Adrenal gland (tissue), 12 donors: ENCODE measurements around the gene PHLDA3. TPM values are rescaled to one million over a fixed set of nuclear protein-coding genes. Genes with fewer than 3 reads are reported as not detected.

Experiments used
- DNase-seq, 7 donors: peaks; one replicate each; pipeline ENCODE4 v3.0.0-alpha.2; 2019 to 2020
- H3K27ac ChIP-seq, 5 donors: fragments of 200-600 bp; sonication (generic) in 4 of 5; 1 replicate in 3 of 5; 2 replicates in 2 of 5; pipeline versions ENCODE4 v1.5.1 to v1.8.0; 2016 to 2020; ENCODE audit warnings: mild to moderate bottlenecking in 1 of 5
- H3K27me3 ChIP-seq: fragments of 200-600 bp; 2 replicates; pipeline ENCODE4 v1.8.0; 2021
- H3K36me3 ChIP-seq, 2 donors: fragments of 200-600 bp; replicated peaks in 1 of 2; 1 replicate in 1 of 2; 2 replicates in 1 of 2; pipeline versions ENCODE4 v1.5.1 to v1.8.0; 2018 to 2022
- H3K4me1 ChIP-seq, 2 donors: fragments of 200-600 bp; replicated peaks in 1 of 2; 1 replicate in 1 of 2; 2 replicates in 1 of 2; pipeline versions ENCODE4 v1.5.1 to v1.8.0; 2018 to 2021
- H3K4me3 ChIP-seq, 4 donors: fragments of 200-600 bp; sonication (generic) in 3 of 4; one replicate each; pipeline ENCODE4 v1.5.1; 2016 to 2018
- H3K9me3 ChIP-seq, 3 donors: fragments of 200-600 bp; sonication (generic) in 1 of 3; replicated peaks in 1 of 3; 1 replicate in 2 of 3; 2 replicates in 1 of 3; pipeline versions ENCODE4 v1.5.1 to v1.8.0; 2016 to 2021
- POLR2A ChIP-seq, 2 donors: fragments of 450-650 bp; IDR thresholded peaks; one replicate each; pipeline ENCODE4 v1.6.1; 2017; ENCODE audit warnings: antibody characterized with exemption in 2 of 2, mild to moderate bottlenecking in 2 of 2, moderate library complexity in 1 of 2
- WGBS, 4 donors: extraction: QIAGEN DNeasy Blood & Tissue Kit in 2 of 4; methylation state at CpG; one replicate each; pipeline versions ENCODE4 v1.1.5 to v1.1.7; 2013 to 2017; 5-methylcytosine and 5-hydroxymethylcytosine counted together
- intact Hi-C, 2 donors: fragments of 100-400 bp; cut with DNase I; formaldehyde crosslinking; loops; one replicate each; pipeline versions ENCODE4 v1.14.1 to v1.15.0; 2022 to 2023
- polyA plus RNA-seq, 3 donors: library from polyadenylated mRNA; stranded (reverse); fragments of 200-250 nt in 2 of 3; fragments of 350-450 nt in 1 of 3; fragmentation: Illumina TruSeq in 1 of 3; extraction: RNeasy Lipid Tissue Mini Kit (QIAGEN cat#74804) in 1 of 3; gene quantifications; one replicate each; pipeline ENCODE4 v1.2.3, GENCODE V29; 2013 to 2014
- total RNA-seq, 9 donors: library from RNA; depleted of rRNA in 4 of 9; stranded (reverse); fragments of >200 nt in 4 of 9; fragments of 120-200 nt in 1 of 9; fragmentation: NEBNext Ultra II Directional in 1 of 9; extraction: Animal tissue kit (Norgen Biotek cat#: 25700) in 1 of 9; gene quantifications; one replicate each; pipeline versions ENCODE4 v1.1.0 to v1.2.4, GENCODE V29; 2013 to 2023
- TF ChIP-seq, protein P1 (sequence below), 6 experiments: fragments of 450-650 bp in 4 of 6; fragments of 200-600 bp in 2 of 6; sonication (generic) in 1 of 6; IDR thresholded peaks; 1 replicate in 5 of 6; 2 replicates in 1 of 6; pipeline versions ENCODE4 v1.5.1 to v1.8.0; 2016 to 2021; ENCODE audit warnings: antibody characterized with exemption in 6 of 6, mild to moderate bottlenecking in 2 of 6, moderate library complexity in 1 of 6
- donor health status: healthy with polysubstance abuse.
- donor health status: Bipolar disorder and iron deficiency.
- donor health status: DM: yes; HTN: yes; CAD: no.
- donor health status: DM: no; HTN: no; CAD: no.
- donor health status: DM: no; HTN: no; CAD: no.
- donor health status: DM: yes; HTN: yes; CAD: no.

PHLDA3 gene
- total and polyA plus RNA-seq, 12 donors = 2.1 to 64.7 (median 29.1) TPM

DNA sequence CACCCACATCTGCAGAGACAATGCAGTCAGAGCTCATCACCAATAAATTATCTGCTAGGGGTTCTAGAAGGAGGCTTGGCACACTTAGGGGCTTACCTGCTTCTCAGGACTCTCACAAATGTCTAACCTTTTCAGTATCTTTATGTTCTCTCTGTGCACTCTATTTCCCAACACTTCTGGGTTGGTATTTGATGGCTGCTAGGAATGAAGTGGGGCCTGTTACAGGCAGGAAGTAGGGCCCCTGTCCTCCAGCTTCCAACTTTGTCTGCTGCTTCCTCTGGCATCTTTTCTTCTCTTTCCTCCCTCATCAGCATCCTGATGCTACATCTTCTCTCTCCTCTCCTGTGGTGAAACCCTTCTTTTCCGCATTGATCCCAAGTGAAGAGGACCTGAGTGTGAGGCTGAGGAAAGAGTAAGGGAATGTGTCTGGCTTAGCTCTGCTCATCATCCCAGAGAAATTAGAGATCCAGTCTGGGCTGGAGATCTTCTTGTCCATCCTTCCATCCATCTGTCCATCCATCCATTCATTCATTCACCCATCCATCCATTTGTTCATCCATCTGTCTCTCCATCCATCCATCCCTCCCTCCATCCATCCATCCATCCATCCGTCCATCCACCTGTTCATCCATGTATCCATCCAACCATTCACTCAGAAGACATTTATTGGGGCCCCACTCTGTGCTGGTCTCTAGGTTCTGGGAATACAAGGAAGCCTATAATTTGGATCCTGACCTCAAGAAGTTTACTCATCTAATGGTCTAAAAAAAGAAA lies 40.8 kb upstream of the PHLDA3 start:
- intact Hi-C loops = loop anchor here in 1 of 2 donors (10.0 kb wide), 1 partner anchor 75 kb away; no protein-coding TSS in a partner anchor
- Histone ChIP-seq H3K4me3 (no peak overlapping the region), H3K9me3 (no peaks in the 10 kb centered on the region), H3K36me3 (no peaks in the 10 kb centered on the region), H3K4me1 (peaks cover 0 to 33% of the 10 kb centered on the region in 2 donors), H3K27ac (no peak overlapping the region), H3K27me3 (no peaks in the 10 kb centered on the region)
- DNase-seq = no peak
- WGBS, 4 donors = 90 to 99% (median 97%) methylated on average over 2 of the region's 2 CpGs
- TF ChIP-seq, protein P1, sequence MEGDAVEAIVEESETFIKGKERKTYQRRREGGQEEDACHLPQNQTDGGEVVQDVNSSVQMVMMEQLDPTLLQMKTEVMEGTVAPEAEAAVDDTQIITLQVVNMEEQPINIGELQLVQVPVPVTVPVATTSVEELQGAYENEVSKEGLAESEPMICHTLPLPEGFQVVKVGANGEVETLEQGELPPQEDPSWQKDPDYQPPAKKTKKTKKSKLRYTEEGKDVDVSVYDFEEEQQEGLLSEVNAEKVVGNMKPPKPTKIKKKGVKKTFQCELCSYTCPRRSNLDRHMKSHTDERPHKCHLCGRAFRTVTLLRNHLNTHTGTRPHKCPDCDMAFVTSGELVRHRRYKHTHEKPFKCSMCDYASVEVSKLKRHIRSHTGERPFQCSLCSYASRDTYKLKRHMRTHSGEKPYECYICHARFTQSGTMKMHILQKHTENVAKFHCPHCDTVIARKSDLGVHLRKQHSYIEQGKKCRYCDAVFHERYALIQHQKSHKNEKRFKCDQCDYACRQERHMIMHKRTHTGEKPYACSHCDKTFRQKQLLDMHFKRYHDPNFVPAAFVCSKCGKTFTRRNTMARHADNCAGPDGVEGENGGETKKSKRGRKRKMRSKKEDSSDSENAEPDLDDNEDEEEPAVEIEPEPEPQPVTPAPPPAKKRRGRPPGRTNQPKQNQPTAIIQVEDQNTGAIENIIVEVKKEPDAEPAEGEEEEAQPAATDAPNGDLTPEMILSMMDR (IDR thresholded peaks at IDR 0.05) = no peak
- TF ChIP-seq POLR2A (IDR thresholded peaks at IDR 0.05) = no peak

DNA sequence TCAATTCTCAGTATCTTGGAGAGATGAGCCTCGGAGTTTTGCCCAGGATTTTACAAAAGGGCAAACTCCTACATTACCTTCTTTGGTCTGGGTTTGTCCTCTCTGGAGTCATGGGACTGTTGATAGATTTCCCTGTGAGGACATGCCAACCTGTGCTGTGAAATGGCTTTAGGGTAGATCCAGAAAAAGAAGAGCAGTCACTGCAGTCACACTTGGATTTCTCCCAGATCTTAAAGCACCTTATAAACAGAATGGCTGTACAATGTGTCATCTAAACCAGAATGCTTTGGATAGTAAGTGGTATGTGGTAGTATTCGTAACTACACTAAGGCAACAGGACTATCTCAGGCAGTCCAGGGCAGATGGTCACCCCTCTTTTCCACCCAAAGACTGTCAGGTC lies 39.8 kb upstream of the PHLDA3 start:
- Histone ChIP-seq H3K9me3 (no peaks in the 10 kb centered on the region), H3K4me3 (no peak overlapping the region), H3K27ac (no peak overlapping the region), H3K27me3 (no peaks in the 10 kb centered on the region), H3K36me3 (no peaks in the 10 kb centered on the region), H3K4me1 (peaks cover 0 to 38% of the 10 kb centered on the region in 2 donors)
- intact Hi-C loops = no loop called here
- no peak for TF ChIP-seq POLR2A (IDR thresholded peaks at IDR 0.05)
- TF ChIP-seq, protein P1 (IDR thresholded peaks at IDR 0.05) = no peak
- WGBS, 4 donors = 83 to 91% (median 86%) methylated on average over 2 of the region's 2 CpGs
- DNase-seq = no peak

DNA sequence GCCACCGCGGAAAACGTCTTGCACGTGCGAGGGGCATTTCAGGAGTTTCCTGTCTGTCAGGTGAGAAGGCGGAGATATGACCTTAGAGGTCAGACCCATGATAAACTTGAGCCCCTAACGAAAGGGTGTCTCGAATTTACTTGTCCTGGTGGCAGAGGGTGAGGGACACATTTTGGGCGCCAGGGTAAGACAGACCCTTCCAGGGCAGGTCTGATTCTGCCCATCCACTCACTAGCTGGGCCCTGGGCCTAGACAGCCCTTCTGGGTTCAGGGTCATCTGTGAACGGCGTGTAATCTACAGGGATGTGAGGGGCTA lies 38.3 kb upstream of the PHLDA3 start:
- Histone ChIP-seq H3K27ac (peak overlapping the region in 4 of 5 donors; percentile 70 to 92 (median 80)), H3K27me3 (no peaks in the 10 kb centered on the region), H3K4me1 (peaks cover 0 to 37% of the 10 kb centered on the region in 2 donors), H3K36me3 (no peaks in the 10 kb centered on the region), H3K4me3 (peak overlapping the region in 2 of 4 donors; percentile 47 to 71), H3K9me3 (no peaks in the 10 kb centered on the region)
- no peak for DNase-seq
- 39 to 64% (median 50%) methylated on average over 5 to 11 of the region's 11 CpGs for WGBS, 4 donors
- TF ChIP-seq, protein P1 (IDR thresholded peaks at IDR 0.05) = no peak
- TF ChIP-seq POLR2A (IDR thresholded peaks at IDR 0.05) = no peak
- intact Hi-C loops = no loop called here

DNA sequence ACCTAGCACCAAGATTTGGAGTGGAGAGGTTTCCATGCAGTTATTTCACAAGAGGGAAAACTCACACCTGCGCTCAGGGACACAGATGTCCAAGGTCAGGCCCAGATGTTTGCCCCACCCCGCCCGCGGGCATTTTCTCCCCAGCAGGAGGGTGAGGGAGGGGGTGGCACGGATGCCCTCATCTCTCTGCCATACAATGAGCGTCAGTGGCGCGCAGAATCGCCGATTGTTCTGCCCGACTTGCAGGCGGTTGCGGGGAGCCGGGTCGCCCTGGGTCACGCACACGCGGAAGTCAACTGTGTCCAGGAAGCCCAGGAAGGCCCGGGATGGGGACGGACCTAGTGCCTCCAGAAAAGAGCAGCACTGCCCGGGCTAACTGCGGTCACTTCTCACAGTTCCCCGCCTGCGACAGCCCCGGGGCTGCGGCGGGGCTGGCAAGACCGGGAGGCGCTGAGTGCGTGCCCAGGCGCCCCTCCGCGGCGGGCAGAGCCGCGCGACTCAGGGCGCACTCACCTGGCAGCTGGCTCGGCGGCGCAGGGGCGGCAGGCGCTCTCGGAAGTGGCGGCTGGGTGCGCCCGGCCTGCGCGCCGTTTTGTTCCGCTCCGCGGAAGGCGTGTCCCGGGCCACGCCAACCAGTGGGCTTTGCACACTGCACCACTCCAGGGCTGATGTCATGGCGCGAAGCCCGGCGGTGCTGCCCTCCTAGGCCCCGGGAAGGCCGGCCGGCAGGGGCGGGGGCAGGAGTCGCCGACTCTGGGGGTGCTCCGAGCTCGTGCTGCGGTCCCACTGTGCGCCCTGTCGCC lies 37.8 kb upstream of the PHLDA3 start, which contains the start of gene CSRP1:
Gene CSRP1, minus strand, starts transcription at position 567 of the 803 bp plus-strand sequence. CDS start 10,820 bp downstream, outside the sequence.
- TF ChIP-seq POLR2A (IDR thresholded peaks at IDR 0.05) = peak; percentile 67 to 86
- TF ChIP-seq, protein P1 (IDR thresholded peaks at IDR 0.05) = peak in 1 of 6 experiments; percentile 3
- peak; percentile 71 to 89 (median 77) for DNase-seq
- peaks cover 0 to 36% of the 10 kb centered on the region in 2 donors for H3K4me1 ChIP-seq
- H3K9me3 ChIP-seq = no peaks in the 10 kb centered on the region
- no peaks in the 10 kb centered on the region for H3K27me3 ChIP-seq
- no peaks in the 10 kb centered on the region for H3K36me3 ChIP-seq
- peak within 1 kb of the TSS; percentile 26 to 92 (median 74) for H3K27ac ChIP-seq
- WGBS, 4 donors = 3 to 25% (median 5%) methylated on average over 2 to 71 of the region's 71 CpGs
- intact Hi-C loops = no loop called here
- peak within 1 kb of the TSS in 3 of 4 donors; percentile 47 to 71 (median 50) for H3K4me3 ChIP-seq
